Breast epithelium (tissue), 4 donors: ENCODE results near the gene CRYBG2. TPM values are rescaled to one million over a fixed set of nuclear protein-coding genes. Genes with fewer than 3 reads are reported as not detected.
"Not testable (repeated sequence)": the region's sequence is repeated elsewhere in the genome, so short reads cannot be mapped to it uniquely, and the experiment has no call there.

Experiments
- DNase-seq, 2 donors: peaks; one replicate each; pipeline ENCODE4 v3.0.0-alpha.2; 2019; ENCODE audit warnings: low spot score in 2 of 2
- H3K27ac ChIP-seq, 2 donors: fragments of 200-600 bp; sonication (generic) in 1 of 2; one replicate each; pipeline ENCODE4 v1.5.1; 2016 to 2019; ENCODE audit warnings: mild to moderate bottlenecking in 1 of 2
- H3K27me3 ChIP-seq, 2 donors: fragments of 200-600 bp; sonication (generic) in 1 of 2; one replicate each; pipeline versions ENCODE4 v1.5.1 to v1.6.0; 2017 to 2019; ENCODE audit warnings: control low read depth in 1 of 2, mild to moderate bottlenecking in 1 of 2
- H3K36me3 ChIP-seq: fragments of 200-600 bp; one replicate; pipeline ENCODE4 v1.5.1; 2019
- H3K4me1 ChIP-seq, 2 donors: fragments of 200-600 bp; sonication (generic); one replicate each; pipeline ENCODE4 v1.5.1; 2016 to 2019; ENCODE audit warnings: control low read depth in 1 of 2
- H3K4me3 ChIP-seq, 3 donors: fragments of 200-600 bp; sonication (generic); 1 replicate in 2 of 3; 2 replicates in 1 of 3; pipeline ENCODE4 v1.5.1; 2016 to 2019; ENCODE audit warnings: mild to moderate bottlenecking in 3 of 3, moderate library complexity in 2 of 3
- H3K9me3 ChIP-seq, 2 donors: fragments of 200-600 bp; sonication (generic) in 1 of 2; one replicate each; pipeline ENCODE4 v1.5.1; 2016 to 2019; ENCODE audit warnings: control low read depth in 1 of 2
- POLR2A ChIP-seq: fragments of 450-650 bp; IDR thresholded peaks from one replicate; pipeline ENCODE4 v1.6.1; 2016; ENCODE audit warnings: antibody characterized with exemption, mild to moderate bottlenecking, moderate library complexity
- POLR2AphosphoS5 ChIP-seq, 3 donors: sonication (generic); formaldehyde crosslinking; IDR thresholded peaks; one replicate each; pipeline ENCODE4 v1.6.1; 2017; ENCODE audit warnings: antibody characterized with exemption in 3 of 3
- intact Hi-C: fragments of 100-400 bp; cut with DNase I; formaldehyde crosslinking; loops from one replicate; pipeline ENCODE4 v1.15.1; 2023; ENCODE audit warnings: low total_unique reads
- total RNA-seq, 3 donors: library from RNA; depleted of rRNA; stranded (reverse); fragments of >200 nt; gene quantifications; one replicate each; pipeline ENCODE4 v1.1.0, GENCODE V29; 2016
- TF ChIP-seq, protein P1 (sequence below), 3 donors: fragments of 450-650 bp; IDR thresholded peaks; one replicate each; pipeline ENCODE4 v1.5.1; 2016 to 2017; ENCODE audit warnings: antibody characterized with exemption in 3 of 3, mild to moderate bottlenecking in 3 of 3, moderate library complexity in 3 of 3

CRYBG2 gene
- total RNA-seq, 3 donors from 2014 or later, result 0.66 TPM; not detected in 2

DNA sequence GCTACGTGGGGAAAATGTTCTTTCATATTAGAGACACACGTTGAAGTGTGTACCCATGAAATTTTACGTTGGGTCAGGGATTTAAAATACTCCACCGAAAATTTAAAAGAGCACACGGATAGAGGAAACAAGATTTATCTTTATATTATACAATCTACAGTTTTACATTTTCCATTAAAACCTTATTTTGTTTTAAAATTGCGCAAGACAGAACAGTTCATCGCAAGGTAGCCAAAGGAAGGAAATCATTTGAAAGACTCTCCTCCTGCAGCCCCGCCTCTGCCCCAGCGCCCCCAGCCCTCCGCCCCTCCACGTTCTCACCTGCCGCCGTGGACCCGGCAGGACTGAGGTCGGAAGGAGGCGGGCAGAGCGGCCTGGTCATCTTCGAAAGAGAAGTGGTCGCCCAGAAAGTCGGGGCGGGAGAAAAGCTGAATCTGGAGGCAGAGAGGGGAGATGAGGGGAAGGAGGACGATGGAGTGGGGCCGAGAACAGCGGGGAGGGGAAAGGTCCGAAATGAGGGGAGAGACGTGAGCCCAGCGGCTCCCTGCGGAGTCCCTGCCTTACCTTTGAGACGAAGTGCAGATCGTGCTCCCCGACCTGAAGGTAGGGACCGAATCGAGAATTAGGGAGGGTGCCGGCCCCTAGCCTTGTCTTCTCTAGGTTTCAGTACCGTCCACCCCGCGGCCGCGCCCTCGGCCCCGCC, 18.0 kb downstream of the CRYBG2 start:
- Histone ChIP-seq H3K27me3 (no peaks in the 10 kb centered on the region), H3K4me1 (no peaks in the 10 kb centered on the region), H3K4me3 (peak overlapping the region; percentile 34 to 70 (median 61)), H3K9me3 (no peaks in the 10 kb centered on the region), H3K27ac (no peak overlapping the region), H3K36me3 (no peaks in the 10 kb centered on the region)
- TF ChIP-seq POLR2AphosphoS5 (IDR thresholded peaks at IDR 0.05), result no peak
- DNase-seq, result no peak
- intact Hi-C loops, result no loop called here

DNA sequence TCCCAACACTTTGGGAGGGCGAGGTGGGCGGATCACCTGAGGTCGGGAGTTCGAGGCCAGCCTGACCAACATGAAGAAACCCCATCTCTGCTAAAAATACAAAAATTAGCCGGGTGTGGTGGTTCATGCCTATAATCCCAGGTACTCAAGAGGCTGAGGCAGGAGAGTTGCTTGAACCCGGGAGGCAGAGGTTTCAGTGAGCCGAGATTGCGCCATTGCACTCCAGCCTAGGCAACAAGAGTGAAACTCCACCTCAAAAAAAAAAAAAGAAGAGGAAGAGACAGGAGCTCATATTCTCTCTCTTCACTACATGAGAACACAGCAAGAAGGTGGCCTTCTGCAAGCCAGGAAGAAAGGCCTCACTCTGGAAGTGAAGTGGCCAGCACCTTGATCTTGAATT, 20.6 kb downstream of the CRYBG2 start:
- H3K4me3 ChIP-seq, H3K4me1 ChIP-seq, DNase-seq, H3K9me3 ChIP-seq, H3K27ac ChIP-seq, intact Hi-C loops, H3K36me3 ChIP-seq, H3K27me3 ChIP-seq: not testable (repeated sequence)

DNA sequence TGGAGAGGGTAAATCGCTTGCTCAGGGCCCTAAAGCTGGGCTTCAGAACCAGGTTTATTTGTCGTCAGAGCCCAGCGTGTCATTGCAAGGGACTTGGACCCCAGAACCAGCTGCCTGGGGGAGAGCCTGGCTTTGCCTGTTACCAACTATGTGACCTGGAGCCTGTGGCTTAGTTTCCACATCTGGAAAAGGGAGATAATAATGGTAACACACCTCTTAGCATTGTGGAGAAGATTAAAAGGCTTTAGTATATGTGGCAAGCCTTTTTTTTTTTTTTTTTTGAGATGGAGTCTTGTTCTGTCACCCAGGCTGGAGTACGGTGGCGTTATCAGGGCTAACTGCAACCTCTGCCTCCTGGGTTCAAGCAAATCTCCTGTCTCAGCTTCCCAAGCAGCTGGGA, 23.7 kb downstream of the CRYBG2 start:
- Histone ChIP-seq H3K36me3 (no peaks in the 10 kb centered on the region), H3K27me3 (no peaks in the 10 kb centered on the region), H3K4me3 (no peak overlapping the region), H3K4me1 (no peaks in the 10 kb centered on the region), H3K9me3 (no peaks in the 10 kb centered on the region), H3K27ac (no peak overlapping the region)
- TF ChIP-seq, protein P1, sequence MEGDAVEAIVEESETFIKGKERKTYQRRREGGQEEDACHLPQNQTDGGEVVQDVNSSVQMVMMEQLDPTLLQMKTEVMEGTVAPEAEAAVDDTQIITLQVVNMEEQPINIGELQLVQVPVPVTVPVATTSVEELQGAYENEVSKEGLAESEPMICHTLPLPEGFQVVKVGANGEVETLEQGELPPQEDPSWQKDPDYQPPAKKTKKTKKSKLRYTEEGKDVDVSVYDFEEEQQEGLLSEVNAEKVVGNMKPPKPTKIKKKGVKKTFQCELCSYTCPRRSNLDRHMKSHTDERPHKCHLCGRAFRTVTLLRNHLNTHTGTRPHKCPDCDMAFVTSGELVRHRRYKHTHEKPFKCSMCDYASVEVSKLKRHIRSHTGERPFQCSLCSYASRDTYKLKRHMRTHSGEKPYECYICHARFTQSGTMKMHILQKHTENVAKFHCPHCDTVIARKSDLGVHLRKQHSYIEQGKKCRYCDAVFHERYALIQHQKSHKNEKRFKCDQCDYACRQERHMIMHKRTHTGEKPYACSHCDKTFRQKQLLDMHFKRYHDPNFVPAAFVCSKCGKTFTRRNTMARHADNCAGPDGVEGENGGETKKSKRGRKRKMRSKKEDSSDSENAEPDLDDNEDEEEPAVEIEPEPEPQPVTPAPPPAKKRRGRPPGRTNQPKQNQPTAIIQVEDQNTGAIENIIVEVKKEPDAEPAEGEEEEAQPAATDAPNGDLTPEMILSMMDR (IDR thresholded peaks at IDR 0.05), result no peak
- TF ChIP-seq POLR2A (no peak), POLR2AphosphoS5 (IDR thresholded peaks at IDR 0.05) (no peak)
- intact Hi-C loops, result no loop called here
- no peak for DNase-seq

DNA sequence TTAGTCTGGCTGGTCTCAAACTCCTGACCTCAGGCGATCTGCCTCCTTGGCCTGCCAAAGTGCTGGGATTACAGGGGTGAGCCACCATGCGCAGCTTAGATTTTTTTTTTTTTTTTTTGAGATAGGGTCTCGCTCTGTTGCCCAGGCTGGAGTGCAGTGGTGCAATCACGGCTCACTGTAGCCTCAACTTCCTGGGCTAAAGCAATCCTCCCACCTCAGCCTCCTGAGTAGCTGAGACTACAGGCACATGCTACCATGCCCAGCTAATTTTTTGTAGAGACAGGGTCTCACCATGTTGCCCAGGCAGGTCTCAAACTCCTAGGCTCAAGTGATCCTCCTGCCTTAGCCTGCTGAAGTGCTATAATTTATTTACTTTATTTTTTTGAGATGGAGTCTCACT, 24.6 kb downstream of the CRYBG2 start:
- H3K27ac ChIP-seq, H3K27me3 ChIP-seq, DNase-seq, H3K36me3 ChIP-seq, H3K4me3 ChIP-seq, H3K4me1 ChIP-seq, H3K9me3 ChIP-seq, intact Hi-C loops: not testable (repeated sequence)

DNA sequence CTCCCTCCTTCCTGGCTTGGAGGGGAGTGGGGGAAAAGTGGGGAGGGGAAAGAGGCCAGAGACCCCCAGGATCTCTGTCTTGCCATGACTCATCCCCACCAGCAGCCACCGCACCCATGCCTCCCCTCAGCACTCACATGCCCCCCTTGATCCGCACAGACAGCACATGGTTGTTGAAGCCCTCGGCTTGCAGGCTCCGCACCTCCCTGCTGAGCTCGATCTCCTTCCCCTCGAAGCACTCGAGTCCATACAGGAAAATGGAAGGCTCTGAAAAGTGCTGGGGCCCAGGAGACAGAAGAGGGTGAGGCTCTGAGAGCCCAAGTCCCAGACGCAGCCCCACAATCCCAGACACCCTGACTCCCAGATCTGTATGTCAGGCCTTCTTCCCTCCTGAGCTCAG, 25.3 kb downstream of the CRYBG2 start:
- Histone ChIP-seq H3K36me3 (no peaks in the 10 kb centered on the region), H3K27ac (no peak overlapping the region), H3K4me1 (no peaks in the 10 kb centered on the region), H3K9me3 (no peaks in the 10 kb centered on the region), H3K4me3 (no peak overlapping the region), H3K27me3 (no peaks in the 10 kb centered on the region)
- intact Hi-C loops, result no loop called here
- TF ChIP-seq POLR2AphosphoS5 (IDR thresholded peaks at IDR 0.05) (no peak), POLR2A (no peak)
- DNase-seq, result no peak

DNA sequence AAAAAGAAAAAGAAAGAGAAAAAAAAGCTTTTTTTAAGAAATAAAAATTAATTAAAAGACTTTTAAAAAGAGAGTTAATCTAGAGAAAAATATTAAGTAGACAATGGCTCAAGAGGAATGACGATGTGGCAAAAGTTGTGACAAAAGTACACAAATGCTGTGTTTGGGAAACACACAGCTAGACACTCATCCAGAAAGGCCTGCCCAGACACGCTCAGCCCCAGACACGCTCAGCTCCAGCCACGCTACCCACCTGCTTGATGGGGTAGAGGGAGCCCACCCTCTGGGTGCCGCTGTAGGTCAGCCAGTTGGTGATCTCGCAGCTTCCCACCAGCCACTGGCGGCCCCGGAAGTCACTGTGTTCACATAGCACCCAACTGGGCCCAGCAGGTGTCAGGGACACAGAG, 26.0 kb downstream of the CRYBG2 start:
- Histone ChIP-seq H3K36me3 (no peaks in the 10 kb centered on the region), H3K4me3 (no peak overlapping the region), H3K27ac (no peak overlapping the region), H3K9me3 (no peaks in the 10 kb centered on the region), H3K27me3 (no peaks in the 10 kb centered on the region), H3K4me1 (no peaks in the 10 kb centered on the region)
- DNase-seq, result no peak
- intact Hi-C loops, result no loop called here
- TF ChIP-seq POLR2AphosphoS5 (IDR thresholded peaks at IDR 0.05) (no peak), POLR2A (no peak)
- TF ChIP-seq, protein P1 (IDR thresholded peaks at IDR 0.05), result no peak

DNA sequence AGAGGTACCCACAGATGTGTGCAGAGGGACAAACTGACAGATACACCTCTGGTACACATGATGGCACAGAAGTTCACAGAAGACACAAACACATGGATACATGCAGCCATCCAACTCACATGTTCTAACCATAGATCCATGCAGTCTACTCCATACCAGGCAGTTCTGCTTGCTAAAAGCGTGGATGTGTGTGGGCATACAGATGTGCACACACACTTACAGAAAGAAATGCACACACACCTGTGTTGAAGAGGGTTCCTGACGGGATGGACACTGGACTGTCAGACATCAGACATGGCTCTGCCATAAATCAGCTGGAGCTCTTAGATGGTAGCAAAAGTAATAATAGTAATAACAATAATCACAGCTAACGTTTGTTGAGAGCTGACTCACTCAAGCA, 29.4 kb downstream of the CRYBG2 start:
- no peak overlapping the region for H3K27ac ChIP-seq
- H3K4me1 ChIP-seq, result peaks cover 0 to 4% of the 10 kb centered on the region in 2 donors
- DNase-seq, result no peak
- no peaks in the 10 kb centered on the region for H3K9me3 ChIP-seq
- intact Hi-C loops, result loop anchor here (5.0 kb wide), 1 partner anchor 47 kb away; no protein-coding TSS in a partner anchor
- TF ChIP-seq POLR2A (no peak), POLR2AphosphoS5 (IDR thresholded peaks at IDR 0.05) (no peak)
- TF ChIP-seq, protein P1 (IDR thresholded peaks at IDR 0.05), result no peak
- no peaks in the 10 kb centered on the region for H3K36me3 ChIP-seq
- H3K27me3 ChIP-seq, result no peaks in the 10 kb centered on the region
- H3K4me3 ChIP-seq, result no peak overlapping the region
